NB4 (cell line): Measurements from ENCODE around the gene BTBD9.

ENCODE experiments used
- MYC ChIP-seq: IDR thresholded peaks from 2 replicates; pipeline ENCODE4 v1.6.1; 2011; ENCODE audit warnings: low read depth, low read length
- TF ChIP-seq, protein P1 (sequence below): IDR thresholded peaks from one replicate; pipeline ENCODE4 v1.5.1; 2012; ENCODE audit warnings: low read depth, low read length

DNA sequence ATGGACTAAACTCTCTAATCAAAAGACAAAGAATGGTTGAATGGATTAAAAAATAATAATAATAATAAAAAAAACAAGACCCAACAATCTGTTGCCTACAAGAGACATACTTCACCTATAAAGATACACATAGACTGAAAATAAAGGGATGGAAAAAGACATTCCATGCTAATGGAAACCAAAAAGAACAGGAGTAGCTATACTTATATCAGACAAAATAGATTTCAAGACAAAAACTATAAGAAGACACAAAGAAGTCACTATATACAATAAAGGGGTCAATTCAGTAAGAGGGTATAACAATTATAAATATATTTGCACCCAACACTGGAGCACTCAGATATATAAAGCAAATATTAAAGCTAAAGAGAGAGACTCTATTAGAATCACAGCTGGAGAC is 106.7 kb downstream of the BTBD9 start:
- TF ChIP-seq, protein P1, sequence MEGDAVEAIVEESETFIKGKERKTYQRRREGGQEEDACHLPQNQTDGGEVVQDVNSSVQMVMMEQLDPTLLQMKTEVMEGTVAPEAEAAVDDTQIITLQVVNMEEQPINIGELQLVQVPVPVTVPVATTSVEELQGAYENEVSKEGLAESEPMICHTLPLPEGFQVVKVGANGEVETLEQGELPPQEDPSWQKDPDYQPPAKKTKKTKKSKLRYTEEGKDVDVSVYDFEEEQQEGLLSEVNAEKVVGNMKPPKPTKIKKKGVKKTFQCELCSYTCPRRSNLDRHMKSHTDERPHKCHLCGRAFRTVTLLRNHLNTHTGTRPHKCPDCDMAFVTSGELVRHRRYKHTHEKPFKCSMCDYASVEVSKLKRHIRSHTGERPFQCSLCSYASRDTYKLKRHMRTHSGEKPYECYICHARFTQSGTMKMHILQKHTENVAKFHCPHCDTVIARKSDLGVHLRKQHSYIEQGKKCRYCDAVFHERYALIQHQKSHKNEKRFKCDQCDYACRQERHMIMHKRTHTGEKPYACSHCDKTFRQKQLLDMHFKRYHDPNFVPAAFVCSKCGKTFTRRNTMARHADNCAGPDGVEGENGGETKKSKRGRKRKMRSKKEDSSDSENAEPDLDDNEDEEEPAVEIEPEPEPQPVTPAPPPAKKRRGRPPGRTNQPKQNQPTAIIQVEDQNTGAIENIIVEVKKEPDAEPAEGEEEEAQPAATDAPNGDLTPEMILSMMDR = no peak
- TF ChIP-seq MYC = no peak
